ENCODE measurements around the gene ACTC1. TPM values are rescaled to one million over a fixed set of nuclear protein-coding genes. Genes with fewer than 3 reads are reported as not detected.

ACTC1 gene
- total and polyA plus RNA-seq, 8 donors: 0.94 to 4.5 (median 2.0) TPM

DNA sequence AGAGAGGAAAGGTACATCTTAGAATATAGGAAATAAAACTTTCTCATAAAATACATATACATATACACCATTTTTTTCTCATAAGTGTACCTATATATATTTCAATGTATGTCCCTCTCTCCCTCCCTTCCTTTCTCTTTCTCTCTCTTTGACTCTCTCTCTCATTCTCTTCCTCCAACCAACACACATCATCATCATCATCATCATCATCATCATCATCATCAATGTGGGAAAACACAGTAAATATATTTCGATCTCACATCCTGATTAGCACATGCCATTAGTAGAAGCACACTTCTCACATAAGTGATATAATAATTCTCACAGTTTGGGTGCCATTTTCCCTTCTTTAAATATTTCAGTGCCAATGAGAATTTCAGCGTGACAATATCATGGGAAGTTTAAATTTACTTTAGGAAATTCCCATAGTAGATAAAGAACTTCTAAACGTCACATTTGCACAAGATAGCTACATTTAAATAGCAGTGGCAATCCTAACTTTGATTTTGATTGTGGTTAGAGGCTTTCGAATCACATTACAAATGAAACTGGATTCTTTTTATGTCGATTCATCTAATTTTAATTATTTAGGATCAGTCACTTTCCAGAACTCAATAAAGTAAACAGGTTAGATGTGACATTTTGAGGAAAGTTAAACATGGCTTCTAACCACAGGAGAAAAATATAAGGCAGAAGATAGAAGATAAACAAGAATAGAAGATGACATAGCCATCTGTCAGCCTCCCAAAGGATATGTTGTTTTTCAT, 33.0 kb upstream of the ACTC1 start:
- no peaks in the 10 kb centered on the region for H3K36me3 ChIP-seq
- no peak for ATAC-seq

DNA sequence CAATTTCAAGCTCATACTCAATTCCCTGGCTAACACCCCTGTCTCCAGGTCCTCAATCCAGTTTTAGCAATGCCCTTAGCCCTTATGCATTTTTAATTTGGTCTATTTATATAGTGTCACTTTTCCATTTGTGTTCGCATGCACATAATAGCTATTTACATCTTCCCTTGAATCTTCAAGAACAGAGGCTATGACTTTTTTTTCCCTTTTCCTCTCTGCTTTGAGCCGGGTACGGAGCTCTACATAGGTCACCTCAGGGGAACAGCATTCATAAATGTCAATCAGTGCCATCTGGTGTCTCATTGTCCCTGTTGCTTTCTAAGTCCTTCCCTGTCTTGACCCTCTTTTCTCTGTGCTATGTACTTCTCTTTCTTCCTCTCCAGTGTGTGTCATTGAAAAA, 26.5 kb upstream of the ACTC1 start:
- intact Hi-C loops (cut with DNase I): no loop called here
- ATAC-seq (no peak), DNase-seq (no peak)
- no peaks in the 10 kb centered on the region for H3K4me1 ChIP-seq
- no peak overlapping the region for H3K4me3 ChIP-seq
- no peaks in the 10 kb centered on the region for H3K27me3 ChIP-seq
- H3K9me3 ChIP-seq: no peaks in the 10 kb centered on the region
- TF ChIP-seq, protein P1, sequence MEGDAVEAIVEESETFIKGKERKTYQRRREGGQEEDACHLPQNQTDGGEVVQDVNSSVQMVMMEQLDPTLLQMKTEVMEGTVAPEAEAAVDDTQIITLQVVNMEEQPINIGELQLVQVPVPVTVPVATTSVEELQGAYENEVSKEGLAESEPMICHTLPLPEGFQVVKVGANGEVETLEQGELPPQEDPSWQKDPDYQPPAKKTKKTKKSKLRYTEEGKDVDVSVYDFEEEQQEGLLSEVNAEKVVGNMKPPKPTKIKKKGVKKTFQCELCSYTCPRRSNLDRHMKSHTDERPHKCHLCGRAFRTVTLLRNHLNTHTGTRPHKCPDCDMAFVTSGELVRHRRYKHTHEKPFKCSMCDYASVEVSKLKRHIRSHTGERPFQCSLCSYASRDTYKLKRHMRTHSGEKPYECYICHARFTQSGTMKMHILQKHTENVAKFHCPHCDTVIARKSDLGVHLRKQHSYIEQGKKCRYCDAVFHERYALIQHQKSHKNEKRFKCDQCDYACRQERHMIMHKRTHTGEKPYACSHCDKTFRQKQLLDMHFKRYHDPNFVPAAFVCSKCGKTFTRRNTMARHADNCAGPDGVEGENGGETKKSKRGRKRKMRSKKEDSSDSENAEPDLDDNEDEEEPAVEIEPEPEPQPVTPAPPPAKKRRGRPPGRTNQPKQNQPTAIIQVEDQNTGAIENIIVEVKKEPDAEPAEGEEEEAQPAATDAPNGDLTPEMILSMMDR (IDR thresholded peaks at IDR 0.05): no peak
- no peak overlapping the region for H3K27ac ChIP-seq
- H3K36me3 ChIP-seq: no peaks in the 10 kb centered on the region

More for the DNA sequence above, 33.0 kb upstream of the ACTC1 start:
- DNase-seq: no peak
- Histone ChIP-seq H3K9me3 (no peaks in the 10 kb centered on the region), H3K4me1 (no peaks in the 10 kb centered on the region), H3K4me3 (no peak overlapping the region), H3K27ac (no peak overlapping the region), H3K27me3 (no peaks in the 10 kb centered on the region)
- TF ChIP-seq, protein P1 (IDR thresholded peaks at IDR 0.05): no peak
- intact Hi-C loops (cut with DNase I): no loop called here

DNA sequence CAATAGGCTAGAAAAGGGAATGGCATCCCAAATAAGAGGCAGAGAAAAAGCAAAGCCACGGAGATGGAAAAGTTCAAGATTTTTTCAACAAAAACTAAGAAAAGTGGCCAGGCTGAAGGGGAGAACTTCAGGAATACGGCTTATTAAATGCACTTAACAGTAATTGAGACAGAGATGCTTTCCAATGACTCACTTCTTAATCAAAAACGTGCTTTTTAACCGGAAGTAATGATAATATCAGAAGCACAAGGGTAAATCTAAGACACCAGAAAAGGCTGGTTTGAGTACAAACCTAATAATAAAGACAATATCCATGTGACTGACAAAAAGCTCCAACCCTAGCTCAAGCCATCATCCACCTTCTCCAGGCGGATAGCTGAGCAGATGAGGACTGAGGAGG, 24.8 kb upstream of the ACTC1 start:
- no peaks in the 10 kb centered on the region for H3K36me3 ChIP-seq
- intact Hi-C loops (cut with DNase I): no loop called here
- no peak for DNase-seq
- TF ChIP-seq, protein P1 (IDR thresholded peaks at IDR 0.05): no peak
- no peaks in the 10 kb centered on the region for H3K27me3 ChIP-seq
- no peak overlapping the region for H3K27ac ChIP-seq
- ATAC-seq: no peak
- no peak overlapping the region for H3K4me3 ChIP-seq
- no peaks in the 10 kb centered on the region for H3K4me1 ChIP-seq
- no peaks in the 10 kb centered on the region for H3K9me3 ChIP-seq

DNA sequence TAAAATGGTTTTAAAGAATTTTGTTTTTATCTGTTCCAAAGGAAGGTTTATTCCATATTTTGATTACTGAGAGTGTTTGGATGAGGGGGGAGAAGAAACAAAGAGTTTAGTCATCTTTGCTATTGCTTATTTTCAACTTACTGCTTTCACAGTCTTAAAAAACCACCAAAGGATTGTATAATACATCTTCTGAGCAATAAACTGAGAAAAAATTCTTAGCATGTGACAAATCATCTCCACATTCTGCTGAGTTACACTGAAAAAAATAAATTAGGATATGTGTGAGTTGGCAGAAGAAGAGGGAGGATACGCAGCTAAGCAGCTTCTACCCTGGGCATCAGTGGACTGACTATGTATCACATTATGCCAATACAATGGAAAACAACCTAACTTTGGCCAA, 23.2 kb upstream of the ACTC1 start:
- H3K27me3 ChIP-seq: no peaks in the 10 kb centered on the region
- no peaks in the 10 kb centered on the region for H3K36me3 ChIP-seq
- no peak overlapping the region for H3K4me3 ChIP-seq
- H3K9me3 ChIP-seq: no peaks in the 10 kb centered on the region
- TF ChIP-seq, protein P1 (IDR thresholded peaks at IDR 0.05): no peak
- H3K27ac ChIP-seq: no peak overlapping the region
- no peak for ATAC-seq
- H3K4me1 ChIP-seq: no peaks in the 10 kb centered on the region
- no peak for DNase-seq
- intact Hi-C loops (cut with DNase I): no loop called here

DNA sequence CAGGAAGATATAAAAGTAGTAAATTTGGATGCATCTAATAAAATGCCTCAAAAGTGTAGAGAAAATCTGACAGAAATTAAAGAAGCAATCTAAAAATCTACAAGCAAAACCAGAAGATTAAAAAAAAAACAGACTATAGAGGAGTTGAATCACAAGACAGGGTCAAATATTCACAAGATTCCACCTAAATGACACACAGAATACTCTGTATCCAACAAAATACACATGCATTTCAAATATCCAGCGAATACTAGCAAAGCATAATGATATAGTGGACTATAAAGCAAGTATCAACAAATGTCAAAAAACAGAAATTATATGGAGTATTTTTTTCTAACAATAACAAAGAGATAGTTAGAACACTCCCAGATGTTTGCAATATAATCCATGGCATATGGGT, 20.5 kb upstream of the ACTC1 start:
- no peak overlapping the region for H3K27ac ChIP-seq
- no peaks in the 10 kb centered on the region for H3K27me3 ChIP-seq
- no peak for DNase-seq
- H3K4me1 ChIP-seq: no peaks in the 10 kb centered on the region
- no peak overlapping the region for H3K4me3 ChIP-seq
- no peak for ATAC-seq
- intact Hi-C loops (cut with DNase I): no loop called here
- H3K9me3 ChIP-seq: no peaks in the 10 kb centered on the region
- H3K36me3 ChIP-seq: no peaks in the 10 kb centered on the region
- TF ChIP-seq, protein P1 (IDR thresholded peaks at IDR 0.05): no peak
